PC-3 (cell line): ENCODE data around the gene ZNF573.

Source experiments
- EZH2 ChIP-seq: fragments of 300-600 bp; sonication (generic); IDR thresholded peaks from one replicate; pipeline ENCODE4 v1.6.1; 2017; ENCODE audit warnings: antibody characterized with exemption, mild to moderate bottlenecking, low read length; ENCODE audit not compliant: unreplicated experiment
- EZH2phosphoT487 ChIP-seq: fragments of 300-600 bp; sonication (generic); IDR thresholded peaks from 2 replicates; pipeline ENCODE4 v1.6.1; 2018; ENCODE audit warnings: mild to moderate bottlenecking, antibody characterized with exemption, low read length, borderline replicate concordance
- TF ChIP-seq, protein P1 (sequence below): fragments of 300-600 bp; sonication (generic); conservative IDR thresholded peaks from 2 replicates; pipeline ENCODE4 v1.5.1; 2017; ENCODE audit warnings: antibody characterized with exemption, low read depth, mild to moderate bottlenecking, low read length

DNA sequence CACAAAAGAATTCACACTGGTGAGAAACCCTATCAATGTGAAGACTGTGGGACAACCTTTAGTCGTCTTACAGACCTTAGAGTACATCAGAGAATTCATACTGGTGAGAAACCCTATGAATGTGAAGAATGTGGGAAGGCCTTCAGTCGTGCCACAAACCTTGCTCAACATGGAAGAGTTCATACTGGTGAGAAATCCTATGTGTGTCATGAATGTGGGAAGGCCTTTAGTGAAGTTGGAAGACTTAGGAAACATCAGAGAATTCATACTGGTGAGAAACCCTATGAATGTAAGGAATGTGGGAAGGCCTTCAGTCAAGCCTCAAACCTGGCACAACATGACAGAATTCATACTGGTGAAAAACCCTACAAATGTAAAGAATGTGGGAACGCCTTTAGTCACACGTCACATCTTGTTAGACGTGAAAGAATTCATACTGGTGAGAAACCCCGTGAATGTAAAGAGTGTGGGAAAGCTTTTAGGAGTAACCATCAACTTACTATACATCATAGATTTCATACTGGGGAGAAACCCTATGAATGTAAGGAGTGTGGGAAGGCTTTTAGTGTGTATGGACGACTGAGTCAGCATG, 24.0 kb upstream of the ZNF573 start:
- TF ChIP-seq, protein P1, sequence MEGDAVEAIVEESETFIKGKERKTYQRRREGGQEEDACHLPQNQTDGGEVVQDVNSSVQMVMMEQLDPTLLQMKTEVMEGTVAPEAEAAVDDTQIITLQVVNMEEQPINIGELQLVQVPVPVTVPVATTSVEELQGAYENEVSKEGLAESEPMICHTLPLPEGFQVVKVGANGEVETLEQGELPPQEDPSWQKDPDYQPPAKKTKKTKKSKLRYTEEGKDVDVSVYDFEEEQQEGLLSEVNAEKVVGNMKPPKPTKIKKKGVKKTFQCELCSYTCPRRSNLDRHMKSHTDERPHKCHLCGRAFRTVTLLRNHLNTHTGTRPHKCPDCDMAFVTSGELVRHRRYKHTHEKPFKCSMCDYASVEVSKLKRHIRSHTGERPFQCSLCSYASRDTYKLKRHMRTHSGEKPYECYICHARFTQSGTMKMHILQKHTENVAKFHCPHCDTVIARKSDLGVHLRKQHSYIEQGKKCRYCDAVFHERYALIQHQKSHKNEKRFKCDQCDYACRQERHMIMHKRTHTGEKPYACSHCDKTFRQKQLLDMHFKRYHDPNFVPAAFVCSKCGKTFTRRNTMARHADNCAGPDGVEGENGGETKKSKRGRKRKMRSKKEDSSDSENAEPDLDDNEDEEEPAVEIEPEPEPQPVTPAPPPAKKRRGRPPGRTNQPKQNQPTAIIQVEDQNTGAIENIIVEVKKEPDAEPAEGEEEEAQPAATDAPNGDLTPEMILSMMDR, result no peak
- TF ChIP-seq EZH2 (no peak), EZH2phosphoT487 (no peak)
